HepG2 (cell line): ENCODE measurements around the gene MFSD12. TPM values are rescaled to one million over a fixed set of nuclear protein-coding genes. Genes with fewer than 3 reads are reported as not detected.

Source experiments
- ATAC-seq: fragments of 200-7000 bp; cut with Tn5 transposase; 3 replicates; pipeline ENCODE4 v1.9.1; 2020; ENCODE audit warnings: mild to moderate bottlenecking, moderate library complexity
- BruUV-seq: library from RNA; stranded (reverse); fragments of 400-500 nt; replicated peaks from 2 replicates; lab custom pipeline; 2021; lab: Mats Ljungman, UMichigan
- CTCF ChIA-PET: fragments of 300-600 bp; formaldehyde crosslinking; extraction: SDS; loops from one replicate; lab custom pipeline; 2021; ENCODE audit warnings: low total read pairs, inconsistent platforms, low intra/inter-chr PET ratio; lab: Yijun Ruan, JAX
- POLR2A ChIA-PET: fragments of 350-600 bp; sonication (Branson Sonifier 250); formaldehyde crosslinking; loops from one replicate; lab custom pipeline; 2020; ENCODE audit warnings: antibody characterized with exemption, inconsistent platforms; lab: Yijun Ruan, JAX
- DNase-seq: peaks from one replicate; pipeline ENCODE4 v3.0.0-alpha.2; 2015; ENCODE audit warnings: low spot score
- FAIRE-seq: peaks from 3 replicates; lab custom pipeline; 2011; peaks lifted over from hg19 to GRCh38; lab: Jason Lieb, UNC
- H2AFZ ChIP-seq: one replicate; pipeline ENCODE4 v1.6.1; 2011; ENCODE audit warnings: low read length, inconsistent platforms
- H3K27ac ChIP-seq: fragments of 300-600 bp; 3 replicates; pipeline ENCODE4 v1.8.0; 2011; ENCODE audit warnings: mixed run types, mild to moderate bottlenecking, mixed read lengths, low read length, inconsistent platforms; ENCODE audit not compliant: insufficient read depth; ENCODE audit errors: extremely low read length
- H3K27me3 ChIP-seq, 2 experiments: fragments of 200-600 bp in 1 of 2; 2 replicates in 1 of 2; 3 replicates in 1 of 2; pipeline versions ENCODE4 v1.6.0 to v1.8.0; 2011; ENCODE audit warnings: low read length in 2 of 2, mild to moderate bottlenecking in 2 of 2, moderate library complexity in 2 of 2, inconsistent platforms in 1 of 2; ENCODE audit not compliant: insufficient read depth in 2 of 2, control insufficient read depth in 1 of 2
- H3K36me3 ChIP-seq, 2 experiments: fragments of 200-600 bp in 1 of 2; replicated peaks in 1 of 2; 2 replicates in 1 of 2; 3 replicates in 1 of 2; pipeline versions ENCODE4 v1.5.1 to v1.8.0; 2011; ENCODE audit warnings: low read length in 2 of 2, inconsistent platforms in 1 of 2; ENCODE audit not compliant: insufficient read depth in 2 of 2, control insufficient read depth in 1 of 2
- H3K4me1 ChIP-seq: 2 replicates; pipeline ENCODE4 v1.5.1; 2012; ENCODE audit warnings: low read length, inconsistent platforms; ENCODE audit not compliant: insufficient read depth
- H3K4me2 ChIP-seq: 2 replicates; pipeline ENCODE4 v1.6.0; 2011; ENCODE audit warnings: low read depth, low read length, inconsistent platforms
- H3K4me3 ChIP-seq, 3 experiments: fragments of 200-600 bp in 1 of 3; sonication (generic), shearing (Covaris generic) in 1 of 3; replicated peaks in 1 of 3; 2 replicates each; pipeline ENCODE4 v1.5.1; 2011 to 2016; ENCODE audit warnings: low read length in 3 of 3, inconsistent platforms in 2 of 3, low read depth in 2 of 3, mild to moderate bottlenecking in 2 of 3, control low read depth in 1 of 3, mixed read lengths in 1 of 3; ENCODE audit not compliant: insufficient read depth in 1 of 3
- H3K79me2 ChIP-seq: one replicate; pipeline ENCODE4 v1.6.1; 2011; ENCODE audit warnings: low read length, inconsistent platforms; ENCODE audit not compliant: insufficient read depth
- H3K9ac ChIP-seq: 2 replicates; pipeline ENCODE4 v1.6.0; 2011; ENCODE audit warnings: mild to moderate bottlenecking, low read depth, low read length, inconsistent platforms; ENCODE audit not compliant: insufficient read depth
- H3K9me3 ChIP-seq: 2 replicates; pipeline ENCODE4 v1.5.1; 2012; ENCODE audit warnings: mild to moderate bottlenecking, low read length
- H4K20me1 ChIP-seq: 2 replicates; pipeline ENCODE4 v1.6.0; 2011; ENCODE audit warnings: inconsistent platforms, mild to moderate bottlenecking, low read length, moderate library complexity; ENCODE audit not compliant: insufficient read depth
- ARID3A ChIP-seq: IDR thresholded peaks from 2 replicates; pipeline ENCODE4 v1.6.1; 2012; ENCODE audit warnings: low read depth, low read length, improper control_type of control experiment
- ARNT ChIP-seq: fragments of 450-650 bp; IDR thresholded peaks from 2 replicates; pipeline ENCODE4 v1.6.1; 2017
- BRCA1 ChIP-seq: sonication (generic); formaldehyde crosslinking; IDR thresholded peaks from 2 replicates; pipeline ENCODE4 v1.4.0; 2020; ENCODE audit warnings: missing genetic modification reagents
- CERS6 ChIP-seq: sonication (generic); formaldehyde crosslinking; IDR thresholded peaks from 2 replicates; pipeline ENCODE4 v1.5.0; 2020; ENCODE audit warnings: missing genetic modification reagents
- E2F5 ChIP-seq: sonication (generic); formaldehyde crosslinking; conservative IDR thresholded peaks from 2 replicates; pipeline ENCODE4 v1.4.0; 2020; ENCODE audit warnings: missing genetic modification reagents
- FOXK1 ChIP-seq: sonication (generic); formaldehyde crosslinking; IDR thresholded peaks from 2 replicates; pipeline ENCODE4 v1.4.0; 2020; ENCODE audit warnings: low read depth, missing genetic modification reagents, borderline replicate concordance
- HOXA5 ChIP-seq: sonication (generic); formaldehyde crosslinking; IDR thresholded peaks from 2 replicates; pipeline ENCODE4 v1.4.0; 2020; ENCODE audit warnings: missing genetic modification reagents
- IKZF4 ChIP-seq: sonication (generic); formaldehyde crosslinking; IDR thresholded peaks from 2 replicates; pipeline ENCODE4 v1.5.1; 2020; ENCODE audit warnings: borderline replicate concordance, mild to moderate bottlenecking, low read depth, missing genetic modification reagents; ENCODE audit errors: not compliant biosample characterization
- MXD4 ChIP-seq: IDR thresholded peaks from 2 replicates; pipeline ENCODE4 v1.6.1; 2016; ENCODE audit warnings: mild to moderate bottlenecking, missing biosample characterization, missing genetic modification reagents
- RBM22 ChIP-seq: fragments of 200-400 bp; formaldehyde crosslinking; optimal IDR thresholded peaks from 2 replicates; pipeline ENCODE3; 2017; ENCODE audit warnings: mild to moderate bottlenecking, low read length, moderate library complexity
- SCMH1 ChIP-seq: sonication (generic); formaldehyde crosslinking; IDR thresholded peaks from 2 replicates; pipeline ENCODE4 v1.9.0; 2021; ENCODE audit warnings: missing genetic modification reagents, mild to moderate bottlenecking, borderline replicate concordance
- TBP ChIP-seq: sonication (generic); formaldehyde crosslinking; IDR thresholded peaks from 2 replicates; pipeline ENCODE4 v1.5.0; 2020; ENCODE audit warnings: missing genetic modification reagents
- ZBTB43 ChIP-seq: sonication (generic); formaldehyde crosslinking; conservative IDR thresholded peaks from 2 replicates; pipeline ENCODE4 v1.4.0; 2020; ENCODE audit warnings: missing genetic modification reagents
- ZFP36 ChIP-seq: fragments of 150-350 bp; IDR thresholded peaks from 2 replicates; pipeline ENCODE4 v1.6.1; 2018; ENCODE audit warnings: borderline replicate concordance, low read length, low read depth; ENCODE audit not compliant: partially characterized antibody
- ZGPAT ChIP-seq: IDR thresholded peaks from 2 replicates; pipeline ENCODE4 v1.6.1; 2016; ENCODE audit warnings: mild to moderate bottlenecking
- ZNF331 ChIP-seq: sonication (generic); formaldehyde crosslinking; IDR thresholded peaks from 2 replicates; pipeline ENCODE4 v1.4.0; 2020; ENCODE audit warnings: missing genetic modification reagents
- ZNF674 ChIP-seq: sonication (generic); formaldehyde crosslinking; IDR thresholded peaks from 2 replicates; pipeline ENCODE4 v1.5.0; 2020; ENCODE audit warnings: low read depth, mild to moderate bottlenecking, missing genetic modification reagents
- ZNF75D ChIP-seq: sonication (generic); formaldehyde crosslinking; IDR thresholded peaks from 2 replicates; pipeline ENCODE4 v1.8.1; 2023; ENCODE audit warnings: missing genetic modification reagents, mild to moderate bottlenecking, borderline replicate concordance
- WGBS: methylation state at CpG from one replicate; pipeline ENCODE4 v1.1.6; 2017; ENCODE audit warnings: low lambda C conversion rate; 5-methylcytosine and 5-hydroxymethylcytosine counted together
- in situ Hi-C: cut with HindIII; loops from 2 replicates; pipeline ENCODE4 v1.10.0; 2017; ENCODE audit warnings: low pct_unique_long_range_greater_than_20kb; ENCODE audit not compliant: extremely low pct_ligation_motif_present
- intact Hi-C: fragments of 100-400 bp; cut with micrococcal nuclease; formaldehyde crosslinking; loops from one replicate; pipeline ENCODE4 v1.10.0; 2022; ENCODE audit not compliant: unreplicated experiment
- polyA plus RNA-seq, 8 experiments: library from polyadenylated mRNA; depleted of rRNA in 3 of 8; stranded (reverse) in 7 of 8; unstranded in 1 of 8; fragments of >200 nt; fragmentation: Illumina TruSeq in 4 of 8; extraction: Trizol in 4 of 8; gene quantifications; 2 replicates each; pipeline versions ENCODE4 v1.2.1 to v1.2.3, GENCODE V29; 2011 to 2016; ENCODE audit warnings: low read depth in 4 of 8, missing spikeins in 1 of 8, mixed read lengths in 1 of 8; ENCODE audit not compliant: insufficient read depth in 1 of 8
- total RNA-seq, 5 experiments: library from RNA; depleted of rRNA; stranded (reverse); fragments of >200 nt; fragmentation: Illumina TruSeq; extraction: Trizol; gene quantifications; 2 replicates each; pipeline ENCODE4 v1.2.3, GENCODE V29; 2016; ENCODE audit warnings: low read depth in 1 of 5

MFSD12 gene
- total and polyA plus RNA-seq, 2 of the 13 experiments (the other 11 are each of a cell fraction or from before 2014, with no cell fraction given) = 27.2 to 29.1 TPM

- Histone ChIP-seq H3K4me2 (peak overlapping the region; percentile 70), H3K4me3 (peak overlapping the region in 1 of 3 experiments; percentile 33; a peak in 1 of 6 replicates), H3K9me3 (no peaks in the 10 kb centered on the region), H3K9ac (no peak overlapping the region), H2AFZ (no peak overlapping the region), H3K79me2 (peaks cover 27% of the 10 kb centered on the region), H4K20me1 (no peaks in the 10 kb centered on the region), H3K36me3 (peaks cover 7 to 39% of the 10 kb centered on the region in 2 experiments; a peak in 4 of 5 replicates), H3K27ac (peak overlapping the region; percentile 23), H3K4me1 (peaks cover 43% of the 10 kb centered on the region), H3K27me3 (no peaks in the 10 kb centered on the region; a peak in 2 of 5 replicates)
- ATAC-seq = no peak
- POLR2A ChIA-PET = no interaction called here
- in situ Hi-C loops = no loop called here
- CTCF ChIA-PET = no interaction called here
- BruUV-seq = no TSS peak
- DNase-seq = peak; percentile 37
- intact Hi-C loops = no loop called here
- FAIRE-seq = peak; percentile 23
- WGBS = 74% methylated on average over 5 of the region's 5 CpGs
- TF ChIP-seq TBP (no peak), ZGPAT (CRISPR knock-in tag) (no peak), CERS6 (no peak), ZNF331 (CRISPR knock-in tag) (no peak), ARNT (no peak), ZBTB43 (CRISPR knock-in tag) (no peak), ZNF75D (CRISPR knock-in tag) (no peak), MXD4 (CRISPR knock-in tag) (no peak), E2F5 (no peak), ZNF674 (CRISPR knock-in tag) (no peak), FOXK1 (CRISPR knock-in tag) (no peak), IKZF4 (CRISPR knock-in tag) (no peak), RBM22 (no peak), ARID3A (no peak), BRCA1 (CRISPR knock-in tag) (no peak), SCMH1 (no peak), HOXA5 (CRISPR knock-in tag) (no peak), ZFP36 (no peak)
Measured at GRCh38 chr19:3497757-3498520, 59.4 kb downstream of the MFSD12 start.
